GOT3 (cell line): ENCODE measurements around the gene RPS6KA2.

Experiments used
- DNase-seq: peaks from one replicate; lab custom pipeline; 2025; ENCODE audit warnings: mixed read lengths; lab: John Stamatoyannopoulos, UW

The RPS6KA2 gene

DNA sequence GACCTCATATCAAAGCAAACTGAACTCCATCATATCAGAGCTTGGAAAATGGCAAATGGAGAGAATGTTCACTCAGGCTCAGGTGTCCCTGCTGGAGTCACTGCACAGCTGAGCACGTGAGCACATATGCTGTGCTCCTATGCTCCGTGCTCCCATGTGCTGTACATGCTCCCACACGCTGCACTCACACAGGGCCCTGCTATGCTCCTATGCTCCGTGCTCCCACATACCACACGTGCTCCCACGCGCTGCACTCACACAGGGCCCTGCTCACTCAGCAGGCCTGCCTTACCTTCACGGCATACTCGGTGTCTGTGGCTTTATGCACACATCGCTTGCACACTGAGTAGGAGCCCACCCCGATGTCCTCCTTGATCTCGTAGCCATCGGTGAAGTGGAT, 178.6 kb downstream of the RPS6KA2 start:
- DNase-seq = no peak

DNA sequence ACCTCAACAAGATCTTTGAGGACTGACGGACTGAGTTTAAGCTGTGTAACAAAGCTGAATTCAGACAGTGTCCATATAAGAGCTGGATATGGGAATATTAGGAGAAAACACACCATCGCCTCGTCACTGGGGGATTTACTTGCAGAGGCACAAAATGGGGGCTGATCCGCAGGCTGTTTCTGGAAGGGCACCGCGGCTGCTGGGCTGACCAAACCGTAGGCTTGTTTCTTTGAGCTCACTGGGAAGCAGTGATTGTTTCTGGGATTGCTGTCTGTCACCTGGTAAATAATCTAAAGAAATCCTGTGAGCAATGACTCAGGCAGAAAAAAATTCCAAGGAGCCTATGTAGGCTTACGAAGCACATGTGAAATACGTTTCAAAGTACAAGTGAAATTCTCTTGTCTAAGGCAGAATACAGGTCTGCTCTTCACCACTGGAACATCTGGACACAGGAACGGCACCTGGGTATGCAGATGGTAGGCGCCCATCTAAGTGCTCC, 180.4 kb downstream of the RPS6KA2 start:
- no peak for DNase-seq

DNA sequence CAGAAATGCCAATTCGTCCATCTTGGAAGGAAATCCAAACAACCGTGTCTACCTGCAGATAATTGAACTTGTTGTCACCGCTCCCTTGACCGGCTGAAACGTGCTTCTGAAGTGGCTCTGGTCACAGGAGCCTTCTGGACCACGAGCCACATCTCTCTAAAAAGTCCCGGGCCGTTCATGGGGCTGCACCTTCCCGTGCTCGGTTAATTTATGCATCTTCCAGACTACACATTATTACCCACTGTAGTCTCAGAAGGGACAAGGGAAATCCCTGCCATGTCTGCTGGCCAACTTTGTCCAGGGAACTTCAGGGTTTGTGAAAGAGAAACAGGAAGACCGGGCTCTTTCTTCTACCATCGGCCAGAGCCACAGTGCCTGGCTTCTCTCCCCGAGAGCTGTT, 180.9 kb downstream of the RPS6KA2 start:
- DNase-seq = no peak

DNA sequence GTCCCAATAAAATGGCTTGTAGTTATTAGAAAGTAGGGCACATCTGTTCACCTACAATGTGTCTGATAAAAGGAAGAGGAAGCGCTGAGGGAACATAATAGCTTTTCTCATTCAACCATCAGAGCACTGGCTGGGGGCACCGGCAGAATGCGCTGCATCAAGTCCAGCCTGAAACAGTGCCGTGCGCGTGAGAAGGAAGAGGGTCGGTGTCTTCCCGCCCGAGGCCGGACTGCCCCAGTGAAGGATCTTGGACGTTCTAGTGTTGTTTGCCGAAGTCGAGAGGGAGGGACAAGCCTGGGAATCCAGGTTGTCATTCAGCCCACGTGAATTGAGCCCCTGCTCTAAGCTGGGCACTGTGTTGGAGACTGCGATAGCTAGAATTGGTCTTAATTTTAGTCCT, 182.6 kb downstream of the RPS6KA2 start:
- DNase-seq = no peak

DNA sequence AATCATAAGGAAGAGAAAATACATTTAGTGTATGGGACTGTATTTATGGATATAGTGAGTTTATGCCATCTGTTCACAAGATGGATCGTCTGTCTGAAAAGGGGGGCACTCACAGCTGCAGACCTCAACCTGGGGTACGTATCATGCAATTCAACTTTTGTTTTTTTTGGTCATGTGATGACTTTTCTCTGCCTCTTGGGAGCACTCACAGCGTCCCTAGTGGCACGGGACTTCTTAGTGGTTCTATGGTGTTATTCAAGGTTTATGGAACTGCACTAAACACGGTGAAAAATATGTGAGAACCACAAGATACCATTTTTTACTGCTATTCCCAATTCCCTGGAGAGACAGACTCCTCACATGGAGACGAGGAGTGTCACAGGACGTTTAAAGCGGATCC, 183.9 kb downstream of the RPS6KA2 start:
- DNase-seq = no peak

DNA sequence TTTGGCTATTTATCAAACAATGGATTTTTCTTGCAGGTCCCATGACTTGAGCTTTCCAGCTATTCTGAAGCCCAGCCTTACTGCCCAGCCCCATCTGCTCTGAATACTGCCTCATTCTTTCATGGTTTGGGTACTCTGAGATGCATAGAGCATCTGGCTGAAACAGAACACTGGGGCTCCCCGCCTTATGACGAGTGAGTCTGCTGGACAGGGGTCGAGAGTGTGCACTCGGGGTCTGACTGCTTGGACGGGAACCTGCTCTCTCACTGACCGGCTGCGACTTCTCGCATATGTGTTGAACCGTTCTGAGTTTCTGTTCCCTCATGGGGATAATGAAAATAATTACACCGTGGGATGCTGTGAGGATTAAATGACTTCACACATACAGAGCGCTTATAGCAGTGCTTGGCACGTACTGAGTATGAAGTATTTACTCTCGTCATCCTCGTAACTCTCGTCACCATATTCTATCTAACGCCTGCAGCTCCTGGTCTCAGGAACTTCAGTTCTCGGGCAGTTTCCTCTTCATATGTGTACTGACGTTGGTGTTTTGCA, 184.8 kb downstream of the RPS6KA2 start:
- no peak for DNase-seq

DNA sequence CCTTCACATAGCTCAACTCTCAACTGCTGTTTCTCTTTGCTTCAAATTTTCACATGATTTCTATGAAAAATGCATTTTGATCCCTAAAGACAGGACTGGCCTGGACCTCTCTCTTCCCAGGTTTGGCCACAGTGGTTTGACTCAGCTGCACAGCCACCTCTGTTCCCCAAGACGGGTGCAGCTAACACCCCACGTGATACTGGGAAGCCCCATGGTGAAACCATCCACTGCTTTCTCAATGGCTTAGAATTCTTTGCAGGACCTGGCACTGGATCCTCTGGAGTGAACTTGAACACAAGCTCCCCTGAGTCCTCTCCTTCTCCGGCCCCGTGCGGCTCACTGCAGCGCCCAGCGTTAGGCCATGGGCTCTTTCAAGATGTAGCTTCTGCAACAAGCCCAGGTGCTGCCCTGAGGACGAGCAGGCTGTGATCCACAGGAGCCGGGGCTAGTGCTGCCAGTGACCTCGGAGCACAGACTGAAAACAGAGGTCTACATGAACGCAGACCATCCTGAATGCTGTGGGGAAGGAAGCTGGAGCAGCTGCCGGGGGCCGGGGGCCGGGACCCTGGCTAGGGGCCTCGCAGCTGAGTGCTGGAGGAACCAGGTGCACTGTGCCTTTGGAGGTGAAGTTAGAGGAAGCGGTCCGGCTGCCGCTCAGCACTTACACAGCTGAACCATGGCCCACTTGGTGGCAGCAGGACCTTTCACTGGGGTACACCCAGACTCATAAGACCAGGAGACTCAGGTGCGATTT, 185.5 kb downstream of the RPS6KA2 start:
- DNase-seq = no peak

DNA sequence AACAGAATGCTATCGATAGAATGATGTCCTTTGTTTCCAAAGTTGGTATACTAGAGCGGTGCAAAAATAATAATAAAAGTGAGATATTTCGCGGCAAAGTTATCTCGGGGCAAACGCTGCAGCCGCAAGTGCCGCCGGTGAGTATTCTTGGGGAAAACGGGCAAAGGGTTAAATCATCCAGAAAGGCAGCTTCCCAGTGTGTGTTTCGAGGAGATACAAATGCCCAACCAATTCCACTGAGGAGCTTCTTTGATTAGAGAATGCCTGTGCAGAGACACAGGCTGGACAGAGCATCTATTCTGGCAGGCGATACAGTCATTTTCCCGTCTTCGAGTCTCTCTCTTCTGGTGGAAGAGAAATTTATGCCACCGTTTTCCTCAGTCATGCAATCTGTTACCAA, 186.3 kb downstream of the RPS6KA2 start:
- DNase-seq = no peak

DNA sequence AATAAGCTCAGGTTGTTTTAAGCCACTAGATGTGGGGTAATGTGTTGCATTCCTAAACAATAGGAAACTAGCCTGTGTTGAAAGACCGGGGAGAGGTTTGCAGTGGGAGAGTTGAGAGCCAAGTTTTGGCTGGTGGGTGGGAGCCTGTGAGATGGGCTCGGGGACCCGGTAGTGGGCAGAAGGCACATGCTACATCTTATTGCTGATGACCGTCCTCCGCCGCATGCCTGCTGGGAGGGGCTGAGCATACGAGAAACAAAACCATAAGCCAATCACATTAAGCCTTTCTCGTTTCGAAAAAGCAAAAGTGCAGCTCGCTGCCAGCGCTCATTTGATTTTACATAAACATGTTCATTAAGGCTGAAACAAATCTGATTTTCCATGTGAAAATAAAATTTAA, 186.9 kb downstream of the RPS6KA2 start:
- DNase-seq = no peak

DNA sequence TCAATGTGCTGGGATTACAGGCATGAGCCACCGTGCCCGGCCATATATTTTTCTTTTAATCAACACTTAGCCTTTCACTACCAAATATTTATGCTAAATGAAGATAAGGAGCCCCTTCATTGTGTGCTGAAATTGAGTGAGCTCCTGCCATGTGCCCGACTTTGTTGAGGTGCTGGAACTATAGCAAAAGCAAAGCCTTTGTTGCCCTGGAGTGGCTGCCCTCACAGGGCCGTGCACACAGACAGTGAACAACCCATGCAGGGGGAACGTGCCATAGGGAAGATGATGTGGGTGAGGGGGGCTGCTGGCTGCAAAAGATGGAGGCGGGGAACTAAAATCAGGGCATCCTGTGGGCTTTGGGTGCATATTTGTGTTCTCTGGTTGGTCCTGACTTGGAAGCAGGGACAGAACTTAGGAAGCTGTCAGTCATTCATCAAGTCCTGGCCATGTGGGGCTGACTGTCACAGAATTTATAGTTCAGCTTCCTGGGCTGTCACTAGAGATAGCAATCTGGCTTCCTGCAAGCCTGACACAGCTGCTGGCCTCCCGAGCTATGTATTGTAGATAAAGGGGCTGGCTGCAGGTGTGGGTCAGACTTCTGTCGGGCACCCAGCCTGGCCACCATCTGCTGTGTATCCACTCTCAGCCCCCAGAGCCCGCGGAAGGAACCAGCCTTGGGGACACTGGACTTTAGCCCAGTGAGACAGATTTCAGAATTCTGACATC, 187.5 kb downstream of the RPS6KA2 start:
- no peak for DNase-seq

DNA sequence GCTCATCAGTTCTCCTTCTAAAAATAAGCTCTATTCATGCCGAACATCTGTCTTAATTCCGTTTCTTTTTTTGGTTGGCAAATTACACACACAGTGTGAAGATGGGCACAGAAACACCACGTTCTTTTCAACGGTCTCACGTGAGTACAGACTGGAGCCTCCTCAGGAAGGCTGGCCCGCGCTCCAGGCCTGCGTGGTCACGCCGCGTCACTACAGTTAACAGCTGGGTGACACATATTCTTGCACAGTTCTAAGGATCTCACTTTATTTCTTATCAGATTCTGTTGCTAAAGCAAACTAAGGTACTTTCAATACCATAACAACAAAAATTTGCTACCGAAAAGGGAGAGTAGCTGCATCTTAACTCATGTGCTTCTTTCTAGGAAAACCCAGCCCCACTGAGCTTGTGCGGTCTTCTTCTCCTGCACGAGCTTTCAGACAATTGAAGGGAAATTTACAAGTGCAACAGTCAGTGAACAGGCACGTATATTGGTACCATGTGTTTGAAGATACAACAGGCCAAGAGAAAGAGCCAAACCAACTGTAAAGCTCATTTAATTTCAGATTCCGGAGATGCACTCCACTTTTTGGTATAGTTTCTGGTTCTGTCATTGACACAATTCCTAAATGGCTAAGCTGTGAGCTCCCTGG, 188.7 kb downstream of the RPS6KA2 start:
- no peak for DNase-seq

DNA sequence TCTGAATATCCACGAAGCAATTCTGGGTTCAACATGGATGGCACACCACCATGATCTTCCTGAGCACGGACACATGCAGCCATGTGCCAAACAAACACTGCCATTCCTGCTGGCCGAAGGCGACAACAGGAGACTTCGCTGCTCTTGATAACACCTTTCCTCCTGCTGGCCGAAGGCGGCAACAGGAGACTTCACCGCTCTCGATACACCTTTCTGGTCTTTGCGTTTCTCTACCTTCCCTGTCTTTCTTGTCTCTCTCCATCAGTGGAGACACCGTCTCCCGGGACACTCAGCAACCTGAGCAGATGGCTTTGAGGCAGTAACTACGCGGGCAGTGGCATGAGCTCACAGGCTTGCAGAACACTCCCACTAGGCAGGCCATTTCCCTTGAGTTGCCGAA, 189.4 kb downstream of the RPS6KA2 start:
- DNase-seq = no peak

DNA sequence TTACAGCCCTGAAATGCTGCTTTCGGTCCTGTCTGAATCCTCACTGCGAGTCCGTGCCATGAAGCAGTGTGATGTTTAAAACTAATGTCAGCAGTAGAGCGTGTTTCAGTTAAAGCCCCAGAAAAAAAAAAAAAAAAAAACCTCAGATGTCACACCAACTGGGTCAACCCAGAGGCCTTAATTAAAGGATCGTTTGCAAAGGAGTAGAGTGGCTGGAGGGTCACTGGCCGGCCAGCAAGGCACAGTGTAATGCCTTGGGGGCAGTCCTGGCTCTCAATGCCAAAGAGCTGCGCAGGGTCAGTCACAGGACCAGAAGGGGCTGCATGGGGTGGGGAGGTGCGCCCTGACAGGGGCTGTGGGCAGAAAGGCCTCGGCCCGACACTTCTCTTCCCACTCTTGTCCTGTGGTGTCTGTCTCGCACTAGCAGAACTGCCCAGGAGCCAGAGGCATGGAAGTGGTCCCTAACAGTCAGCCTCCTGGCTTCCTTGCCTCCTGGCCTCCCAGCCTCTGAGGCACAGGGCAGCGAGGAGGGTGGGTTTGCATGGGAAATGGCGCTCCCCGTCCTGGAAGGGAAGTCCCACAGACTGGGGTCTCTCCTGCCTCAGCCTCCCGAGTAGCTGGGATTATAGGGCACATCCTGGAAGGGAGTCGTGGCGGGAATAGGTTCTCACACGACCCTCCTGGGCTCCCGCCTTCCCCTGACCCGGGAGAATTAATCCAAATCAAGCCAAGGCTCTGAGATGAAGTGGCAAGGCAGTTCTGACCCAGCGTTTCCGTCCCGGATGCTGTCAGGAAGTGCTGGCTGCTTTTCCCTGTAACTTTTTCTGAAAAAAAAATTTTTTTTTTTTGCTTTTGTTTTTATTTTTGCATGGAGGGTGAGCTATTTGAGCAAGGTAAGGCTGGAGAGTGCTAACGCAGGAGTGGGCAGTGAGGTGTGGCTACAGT, 190.6 kb downstream of the RPS6KA2 start:
- no peak for DNase-seq

DNA sequence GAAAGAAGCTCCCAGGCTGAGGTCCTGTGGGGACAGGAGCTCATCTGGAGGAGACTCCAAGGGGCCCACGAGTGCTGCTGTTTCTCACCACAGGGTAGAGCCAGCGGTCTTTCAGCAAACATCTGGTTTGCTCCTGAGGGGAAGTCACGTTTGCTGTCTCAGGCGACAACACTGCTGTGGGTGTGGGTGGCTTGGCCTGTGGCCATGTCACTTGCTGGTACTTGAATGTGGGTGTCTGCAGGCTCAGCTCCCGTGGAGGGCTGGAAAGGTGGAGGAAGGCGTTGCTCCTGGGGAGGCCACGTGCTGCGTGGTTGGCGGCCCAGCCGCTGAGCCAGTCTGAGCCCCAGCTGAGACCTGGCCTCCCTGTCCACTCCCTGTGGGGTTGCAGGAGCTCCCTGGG, 191.5 kb downstream of the RPS6KA2 start:
- DNase-seq = no peak

DNA sequence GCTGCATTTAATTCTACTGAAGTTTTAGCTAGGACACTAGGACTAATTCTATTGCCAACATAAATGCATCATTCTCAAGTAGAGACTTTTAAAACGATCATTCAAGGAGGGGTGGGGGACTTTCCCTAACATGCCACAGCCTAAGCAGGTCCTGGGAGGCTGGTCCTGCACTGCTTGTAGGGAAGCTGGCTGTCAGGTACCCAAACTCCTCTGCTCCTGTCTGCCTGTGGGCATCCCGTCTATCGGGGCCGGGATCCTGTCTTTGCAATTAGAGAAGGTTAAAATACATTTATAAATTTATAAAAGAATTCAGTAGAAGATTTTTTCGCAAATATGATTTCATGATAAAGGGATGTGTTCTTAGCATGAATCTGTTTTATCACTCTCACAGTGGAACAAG, 192.7 kb downstream of the RPS6KA2 start:
- DNase-seq = no peak

DNA sequence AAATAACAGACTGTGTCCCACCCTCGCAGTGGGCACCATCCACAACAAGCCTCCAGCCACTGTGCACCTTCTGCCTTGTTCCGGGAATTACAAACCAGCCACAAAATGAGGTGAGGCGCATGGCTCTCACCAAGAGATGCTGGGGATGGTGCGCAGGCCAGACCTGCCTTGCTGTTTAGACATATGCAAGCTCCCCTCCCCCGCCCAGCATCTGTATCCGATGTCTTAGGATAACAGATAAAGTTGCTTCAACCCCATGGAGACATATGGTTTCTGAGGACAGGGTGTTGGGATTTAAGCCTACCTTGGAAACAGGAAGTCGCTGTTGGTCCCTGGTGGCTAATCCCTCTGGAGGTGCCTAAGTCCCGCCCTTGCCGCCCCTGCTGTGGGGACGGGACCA, 194.0 kb downstream of the RPS6KA2 start:
- DNase-seq = no peak

DNA sequence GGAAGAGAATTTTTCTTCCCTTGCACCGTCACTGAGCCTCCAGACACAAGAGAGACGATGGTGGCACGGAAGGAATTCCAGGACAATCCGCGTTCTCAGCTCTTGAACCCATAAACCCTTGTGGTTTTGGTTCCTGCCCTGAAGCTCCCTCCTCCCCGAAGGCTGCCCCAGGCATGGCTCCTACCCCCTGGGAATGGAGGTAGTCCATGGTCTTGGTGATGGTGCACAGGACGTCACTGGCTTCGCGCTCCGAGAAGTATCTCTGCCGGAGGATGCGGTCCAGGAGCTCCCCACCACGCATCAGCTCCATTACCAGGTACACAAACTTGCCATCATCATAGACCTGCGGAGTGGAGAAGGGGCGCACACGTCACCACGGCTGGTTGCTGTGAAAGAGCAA, 196.8 kb downstream of the RPS6KA2 start:
- no peak for DNase-seq

DNA sequence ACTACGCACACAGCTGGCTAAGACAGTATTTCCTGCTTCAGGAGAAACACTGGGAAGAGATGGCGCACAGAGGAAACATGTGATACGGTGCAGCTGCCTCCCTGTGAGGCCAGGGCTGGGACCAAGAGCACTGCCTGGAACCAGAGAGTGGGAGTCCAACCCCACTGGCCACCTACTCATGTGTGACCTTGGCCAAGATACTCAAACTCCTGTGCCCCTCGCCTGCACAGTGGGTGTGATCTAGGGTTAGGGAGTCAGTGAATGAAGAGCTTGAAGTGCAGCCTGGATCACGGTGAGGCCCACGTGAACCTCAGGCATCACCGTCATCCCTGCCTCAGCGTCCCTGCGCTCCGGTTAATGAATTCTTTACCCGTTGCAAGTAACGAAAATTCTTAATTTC, 202.6 kb downstream of the RPS6KA2 start:
- no peak for DNase-seq

DNA sequence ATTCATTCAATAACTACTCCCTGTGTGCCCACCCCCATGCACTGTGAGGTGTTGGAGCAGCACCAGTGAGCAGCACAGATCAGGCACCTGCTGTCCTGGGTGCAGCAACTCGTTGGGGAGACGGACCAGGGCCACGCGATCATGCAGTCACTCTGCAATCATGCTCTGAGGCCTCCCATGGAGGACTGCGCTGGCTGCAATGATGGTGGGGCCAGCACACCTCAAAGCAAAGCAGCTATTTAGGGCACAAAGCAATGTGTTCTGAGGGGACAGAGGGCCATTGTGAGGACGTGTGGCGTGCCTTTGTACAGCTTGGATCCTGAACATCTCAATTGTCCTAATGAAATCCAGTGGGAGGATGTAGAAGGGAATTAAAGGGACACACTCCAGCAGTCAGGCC, 203.3 kb downstream of the RPS6KA2 start:
- no peak for DNase-seq

DNA sequence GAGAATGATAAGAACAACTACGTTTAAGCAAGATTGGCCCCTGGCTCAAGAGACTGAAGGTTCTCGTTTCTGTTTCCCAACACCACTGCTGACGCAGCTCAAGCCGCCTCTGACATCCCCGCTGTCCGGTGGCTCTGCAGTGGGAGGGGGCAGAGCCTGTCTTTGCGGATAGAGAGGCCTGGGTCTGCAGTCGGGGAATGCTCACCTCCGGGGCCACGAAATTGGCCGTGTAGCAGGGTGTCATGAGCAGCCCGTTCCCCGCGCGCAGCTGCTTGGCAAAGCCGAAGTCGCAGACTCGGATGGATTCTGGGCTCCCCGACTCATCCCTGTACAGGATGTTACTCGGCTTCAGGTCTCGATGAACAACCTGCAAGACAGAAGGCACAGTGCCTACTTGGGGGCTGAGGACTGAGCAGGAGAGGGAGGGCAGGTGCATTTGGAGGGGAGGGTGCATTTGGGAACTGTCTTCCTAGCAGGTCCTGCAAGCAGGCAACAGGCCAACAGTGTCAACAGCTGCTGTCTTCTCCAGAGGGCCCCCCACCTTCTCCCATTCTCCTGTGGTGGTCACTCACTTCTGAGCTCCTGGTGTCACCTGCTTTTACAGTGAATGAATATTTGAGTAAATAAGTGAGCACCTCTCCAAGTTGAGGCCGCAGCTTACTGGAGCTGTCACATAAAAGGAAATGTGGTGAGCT, 203.9 kb downstream of the RPS6KA2 start:
- DNase-seq = no peak
